HepG2 (cell line): Measurements from ENCODE around the gene PCDH7. TPM values are rescaled to one million over a fixed set of nuclear protein-coding genes. Genes with fewer than 3 reads are reported as not detected.

Source experiments
- ATF1 ChIP-seq: IDR thresholded peaks from 2 replicates; pipeline ENCODE4 v1.6.1; 2016; ENCODE audit warnings: mild to moderate bottlenecking, control low read depth
- CCDC6 ChIP-seq: sonication (generic); formaldehyde crosslinking; IDR thresholded peaks from 2 replicates; pipeline ENCODE4 v1.8.1; 2022; ENCODE audit warnings: mild to moderate bottlenecking, missing genetic modification reagents, moderate library complexity
- NCOA1 ChIP-seq: sonication (generic); formaldehyde crosslinking; IDR thresholded peaks from 2 replicates; pipeline ENCODE4 v1.9.0; 2021; ENCODE audit warnings: missing genetic modification reagents
- NFIC ChIP-seq: IDR thresholded peaks from 2 replicates; pipeline ENCODE4 v1.6.1; 2012; ENCODE audit warnings: mild to moderate bottlenecking, low read length, inconsistent platforms
- PHF5A ChIP-seq: IDR thresholded peaks from one replicate; pipeline ENCODE4 v1.6.1; 2018; ENCODE audit warnings: low read depth, missing genetic modification reagents; ENCODE audit not compliant: unreplicated experiment
- TARDBP ChIP-seq: sonication (generic); formaldehyde crosslinking; IDR thresholded peaks from 2 replicates; pipeline ENCODE4 v1.8.0; 2022; ENCODE audit warnings: mild to moderate bottlenecking, missing genetic modification reagents
- UBTF ChIP-seq: sonication (generic); formaldehyde crosslinking; IDR thresholded peaks from 2 replicates; pipeline ENCODE4 v1.4.0; 2020; ENCODE audit warnings: mild to moderate bottlenecking, missing genetic modification reagents
- ZBTB2 ChIP-seq: sonication (generic); formaldehyde crosslinking; IDR thresholded peaks from 2 replicates; pipeline ENCODE4 v1.8.0; 2022; ENCODE audit warnings: low read depth, missing genetic modification reagents
- ZFP91 ChIP-seq: sonication (generic); formaldehyde crosslinking; IDR thresholded peaks from 2 replicates; pipeline ENCODE4 v1.9.0; 2022; ENCODE audit warnings: missing genetic modification reagents, mild to moderate bottlenecking, borderline replicate concordance
- polyA plus RNA-seq, 8 experiments: library from polyadenylated mRNA; depleted of rRNA in 3 of 8; stranded (reverse) in 7 of 8; unstranded in 1 of 8; fragments of >200 nt; fragmentation: Illumina TruSeq in 4 of 8; extraction: Trizol in 4 of 8; gene quantifications; 2 replicates each; pipeline versions ENCODE4 v1.2.1 to v1.2.3, GENCODE V29; 2011 to 2016; ENCODE audit warnings: low read depth in 4 of 8, missing spikeins in 1 of 8, mixed read lengths in 1 of 8; ENCODE audit not compliant: insufficient read depth in 1 of 8
- total RNA-seq, 5 experiments: library from RNA; depleted of rRNA; stranded (reverse); fragments of >200 nt; fragmentation: Illumina TruSeq; extraction: Trizol; gene quantifications; 2 replicates each; pipeline ENCODE4 v1.2.3, GENCODE V29; 2016; ENCODE audit warnings: low read depth in 1 of 5

Gene PCDH7
- total and polyA plus RNA-seq, 2 of the 13 experiments (the other 11 are each of a cell fraction or from before 2014, with no cell fraction given), result not detected

GRCh38 chr4:30727409-30727808 is 7.2 kb downstream of the PCDH7 start (continued):
- TF ChIP-seq ZBTB2 (no peak), ZFP91 (CRISPR knock-in tag) (no peak), NFIC (no peak), PHF5A (no peak), UBTF (CRISPR knock-in tag) (no peak), NCOA1 (CRISPR knock-in tag) (no peak), CCDC6 (CRISPR knock-in tag) (no peak), TARDBP (CRISPR knock-in tag) (no peak), ATF1 (CRISPR knock-in tag) (no peak)
